HCT116 (cell line): Measurements from ENCODE around the gene HNRNPH1.

Experiments
- CEBPB ChIP-seq: IDR thresholded peaks from 2 replicates; pipeline ENCODE4 v1.6.1; 2012; ENCODE audit warnings: low read depth
- CTCF ChIP-seq, 3 experiments: fragments of 200-600 bp in 1 of 3; sonication (generic) in 1 of 3; IDR thresholded peaks in 2 of 3; conservative IDR thresholded peaks in 1 of 3; 2 replicates each; pipeline ENCODE4 v1.5.1; 2012 to 2017; ENCODE audit warnings: low read depth in 2 of 3, low read length in 2 of 3, antibody characterized with exemption in 1 of 3, borderline replicate concordance in 1 of 3, control low read depth in 1 of 3, mild to moderate bottlenecking in 1 of 3, mixed read lengths in 1 of 3, mixed run types in 1 of 3, moderate library complexity in 1 of 3; ENCODE audit not compliant: insufficient read depth in 1 of 3
- EGR1 ChIP-seq: IDR thresholded peaks from 2 replicates; pipeline ENCODE4 v1.6.1; 2012; ENCODE audit warnings: low read depth
- EZH2 ChIP-seq: fragments of 200-600 bp; sonication (generic); IDR thresholded peaks from 2 replicates; pipeline ENCODE4 v1.6.1; 2017; ENCODE audit warnings: antibody characterized with exemption, mixed run types
- JUND ChIP-seq: IDR thresholded peaks from 2 replicates; pipeline ENCODE4 v1.6.1; 2012
- MAX ChIP-seq: IDR thresholded peaks from 2 replicates; pipeline ENCODE4 v1.6.1; 2012
- POLR2A ChIP-seq: IDR thresholded peaks from 2 replicates; pipeline ENCODE4 v1.7.0; 2011; ENCODE audit warnings: borderline replicate concordance; ENCODE audit not compliant: insufficient read depth, insufficient read length; ENCODE audit errors: extremely low read depth
- POLR2AphosphoS5 ChIP-seq: IDR thresholded peaks from 2 replicates; pipeline ENCODE4 v1.6.1; 2011; ENCODE audit warnings: mild to moderate bottlenecking, low read depth, low read length, moderate library complexity
- SRF ChIP-seq: IDR thresholded peaks from 2 replicates; pipeline ENCODE4 v1.6.1; 2012; ENCODE audit warnings: low read depth
- YY1 ChIP-seq: IDR thresholded peaks from 2 replicates; pipeline ENCODE4 v1.6.1; 2011; ENCODE audit warnings: low read length, low read depth, moderate library complexity, mild to moderate bottlenecking; ENCODE audit not compliant: insufficient replicate concordance; ENCODE audit errors: extremely low read depth

- TF ChIP-seq CTCF (IDR thresholded peaks at IDR 0.05 in 2 of 3, conservative IDR thresholded peaks at IDR 0.05 in 1 of 3; ENCODE audit: borderline replicate concordance in 1 of 3, insufficient read depth in 1 of 3, low read depth in 2 of 3, low read length in 2 of 3): peak; percentile 99
- no peak for TF ChIP-seq POLR2AphosphoS5
- TF ChIP-seq YY1: no peak
- TF ChIP-seq POLR2A: no peak
- TF ChIP-seq SRF: no peak
- no peak for TF ChIP-seq EGR1
- TF ChIP-seq CEBPB: no peak
- no peak for TF ChIP-seq EZH2
- TF ChIP-seq JUND: no peak
- TF ChIP-seq MAX: no peak
Observed at GRCh38 chr5:179668391-179668790, 44.9 kb upstream of the HNRNPH1 start.
